ENCODE results near the gene LPP.

The LPP gene

DNA sequence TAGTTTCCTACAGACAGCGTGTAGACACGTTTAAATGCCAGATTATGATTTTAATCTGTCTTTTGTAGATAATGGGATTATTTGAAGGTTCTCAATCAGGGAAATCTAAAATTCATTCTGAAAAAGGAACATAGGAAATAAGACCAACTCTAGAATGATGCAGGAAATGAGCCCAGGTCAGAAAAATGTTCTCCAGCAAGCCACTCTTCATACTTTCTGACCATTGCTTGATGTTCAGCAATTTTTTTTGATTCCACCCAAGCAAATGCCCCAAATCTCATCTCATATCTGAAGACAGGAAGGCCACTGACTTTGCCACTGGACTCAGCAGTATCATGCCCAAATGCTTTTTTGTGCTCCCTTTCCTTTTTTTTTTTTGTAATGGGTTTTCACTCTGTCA is 373.4 kb downstream of the LPP start:
- DNase-seq (ENCODE audit: low read depth): no peak

DNA sequence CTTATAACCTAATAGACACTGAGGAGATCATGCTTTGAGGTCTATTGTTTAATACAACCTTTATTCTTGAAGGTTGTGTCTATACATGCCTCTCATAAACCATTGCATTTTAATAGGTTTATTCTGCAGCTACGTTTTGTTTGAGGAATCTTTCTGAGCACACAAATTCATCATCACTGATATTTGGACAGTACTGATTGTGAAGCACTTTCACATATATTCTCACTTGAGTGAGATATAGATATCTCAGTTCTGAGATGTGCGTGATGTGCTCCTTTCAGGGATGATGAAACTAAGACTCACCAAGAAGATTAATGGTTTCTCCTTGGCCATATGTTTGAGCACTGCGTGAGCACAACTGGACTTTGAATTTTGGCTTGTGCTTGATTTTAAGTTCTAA is 374.4 kb downstream of the LPP start:
- no peak for DNase-seq (ENCODE audit: low read depth)

DNA sequence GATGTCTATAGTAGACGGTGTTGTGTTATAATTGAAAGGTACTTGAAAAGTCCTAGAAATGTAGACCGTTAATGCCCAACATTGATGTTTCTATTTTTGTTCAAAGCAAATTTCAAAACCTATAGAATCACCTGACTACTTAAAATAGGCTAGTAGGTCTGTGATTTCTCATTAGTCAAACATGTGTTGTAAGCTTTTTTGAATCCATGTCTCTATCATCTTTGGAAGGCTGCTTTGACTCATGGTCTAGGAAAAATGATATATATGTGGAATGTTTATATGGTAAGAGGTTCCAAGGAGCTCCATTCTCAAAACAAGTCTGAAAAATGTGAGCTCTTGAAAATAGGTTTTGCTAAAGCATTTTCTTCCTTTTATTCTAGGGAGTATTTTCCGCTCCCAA is 375.3 kb downstream of the LPP start:
- DNase-seq (ENCODE audit: low read depth): no peak

DNA sequence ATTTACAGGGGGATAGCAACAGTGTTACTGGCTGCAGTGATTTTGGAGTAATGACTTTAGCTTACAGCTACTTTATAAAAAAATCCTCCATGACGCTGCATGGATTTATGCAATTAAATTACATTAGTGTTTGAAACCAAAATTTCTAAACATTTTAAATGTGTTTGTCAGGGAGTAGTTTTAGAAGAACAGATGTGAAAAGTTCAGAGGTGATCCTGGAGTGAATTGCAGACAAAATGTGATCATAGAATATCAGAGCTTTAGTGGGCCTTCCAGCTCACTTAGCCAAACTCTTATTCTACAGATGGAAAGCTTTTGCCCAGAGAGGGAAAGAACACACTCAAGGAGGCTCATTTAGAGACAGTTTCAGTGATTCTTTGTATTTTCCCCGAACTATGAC is 376.3 kb downstream of the LPP start:
- no peak for DNase-seq (ENCODE audit: low read depth)

DNA sequence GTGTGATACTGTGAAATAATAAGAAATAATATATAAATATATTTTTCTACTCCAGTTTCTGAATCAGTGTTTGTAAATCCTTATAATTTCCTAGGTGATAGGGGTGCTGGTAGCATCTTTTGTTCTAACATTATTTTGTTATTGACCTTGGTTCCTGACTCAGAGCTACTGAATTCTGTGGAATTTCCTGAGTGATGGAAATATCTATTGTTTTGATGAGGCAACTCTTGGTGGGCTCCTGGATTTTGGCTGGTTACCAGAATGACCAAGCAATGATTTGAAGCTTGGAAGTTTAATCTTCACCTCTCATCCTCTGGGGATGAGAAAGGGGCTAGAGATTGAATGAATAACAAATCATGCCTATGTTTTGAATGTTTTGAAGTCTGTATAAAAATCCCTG is 377.3 kb downstream of the LPP start:
- DNase-seq (ENCODE audit: low read depth): no peak

DNA sequence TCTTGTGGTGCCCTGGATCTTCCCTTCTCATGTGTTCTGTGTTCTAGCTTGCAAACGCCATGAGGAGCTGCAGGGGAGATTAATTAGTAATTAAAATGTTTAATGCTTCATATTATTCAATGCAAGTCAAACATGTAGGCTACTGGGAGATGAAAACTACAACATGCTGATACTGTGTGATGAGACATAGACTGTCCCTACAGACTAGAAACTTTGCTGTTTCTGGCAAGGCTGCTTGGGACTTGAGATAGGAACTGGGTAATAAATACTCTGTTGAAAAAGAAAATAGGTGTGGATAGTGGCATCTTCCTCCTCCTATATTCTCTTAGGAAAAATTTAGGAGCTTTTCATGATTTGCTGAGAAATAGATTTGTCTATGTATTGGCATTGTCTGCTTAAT is 379.2 kb downstream of the LPP start:
- DNase-seq (ENCODE audit: low read depth): no peak

DNA sequence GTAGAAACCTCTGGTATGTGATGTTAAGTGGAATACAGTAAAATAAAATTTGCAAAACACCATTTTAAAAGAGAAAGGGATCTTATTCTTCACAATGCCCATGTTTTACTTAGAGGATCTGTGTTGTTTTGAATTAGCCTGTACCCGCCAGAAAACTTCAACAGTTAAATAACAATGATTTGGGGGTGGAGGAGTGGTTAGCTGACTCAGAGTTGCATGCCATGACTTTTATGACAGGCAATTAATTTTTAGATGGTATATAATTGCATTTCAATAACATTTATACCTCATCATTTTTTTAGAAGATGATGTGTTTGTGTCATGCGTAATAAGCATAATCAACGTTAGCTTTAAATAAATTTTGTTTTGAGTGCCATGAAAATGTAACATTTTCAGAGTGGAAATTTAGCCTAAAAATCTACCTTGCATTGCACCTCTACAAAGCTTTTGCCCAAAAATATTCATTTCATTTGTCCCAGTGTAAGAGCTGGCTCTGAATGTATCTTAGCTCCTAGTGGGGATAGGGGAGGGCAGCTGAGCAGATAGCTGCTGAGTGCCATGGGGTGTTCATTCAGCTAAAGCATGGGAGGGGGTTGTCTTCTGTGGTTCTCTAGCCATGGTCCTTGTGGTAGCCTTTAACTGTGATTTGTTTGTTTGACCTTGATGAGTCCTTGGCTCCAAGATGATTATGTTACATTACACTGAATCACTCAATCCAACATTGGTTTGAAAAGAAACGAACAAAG is 379.8 kb downstream of the LPP start:
- DNase-seq (ENCODE audit: low read depth): no peak

DNA sequence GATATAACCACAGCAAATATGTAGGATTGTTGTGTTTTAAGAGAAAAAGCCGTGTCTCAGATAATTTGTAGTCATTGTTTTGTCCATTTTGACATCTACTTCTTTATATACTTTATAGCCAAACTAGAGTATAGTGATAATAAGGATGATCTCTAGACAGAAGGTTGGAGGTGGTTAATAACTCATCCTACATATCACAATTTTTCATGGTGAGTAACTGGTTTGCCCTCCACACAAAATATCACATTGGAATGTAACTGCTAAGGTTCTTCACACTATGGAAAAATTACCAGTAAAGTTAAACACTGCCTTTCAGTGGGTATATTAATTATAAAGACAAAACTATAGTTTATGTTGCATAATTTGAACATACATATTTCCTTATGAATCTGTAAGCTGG is 380.7 kb downstream of the LPP start:
- DNase-seq (ENCODE audit: low read depth): no peak

DNA sequence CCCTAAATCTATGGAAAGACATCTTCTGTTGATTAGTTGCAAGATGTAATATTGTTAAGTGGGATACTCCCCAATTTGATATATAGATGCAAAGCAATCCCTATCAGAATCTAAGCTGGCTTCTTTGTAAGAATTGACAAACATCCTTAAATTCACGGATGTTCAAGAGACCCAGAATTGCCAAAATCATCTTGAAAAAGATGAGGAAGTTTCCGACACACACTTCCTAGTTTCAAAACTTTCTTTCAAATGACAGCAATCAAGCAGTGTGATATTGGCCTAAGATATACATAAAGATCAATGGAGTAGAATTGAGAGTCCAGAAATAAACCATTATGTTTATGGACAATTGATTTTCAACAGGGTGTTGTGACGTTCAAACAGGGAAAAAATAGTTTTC is 383.6 kb downstream of the LPP start:
- DNase-seq (ENCODE audit: low read depth): no peak

DNA sequence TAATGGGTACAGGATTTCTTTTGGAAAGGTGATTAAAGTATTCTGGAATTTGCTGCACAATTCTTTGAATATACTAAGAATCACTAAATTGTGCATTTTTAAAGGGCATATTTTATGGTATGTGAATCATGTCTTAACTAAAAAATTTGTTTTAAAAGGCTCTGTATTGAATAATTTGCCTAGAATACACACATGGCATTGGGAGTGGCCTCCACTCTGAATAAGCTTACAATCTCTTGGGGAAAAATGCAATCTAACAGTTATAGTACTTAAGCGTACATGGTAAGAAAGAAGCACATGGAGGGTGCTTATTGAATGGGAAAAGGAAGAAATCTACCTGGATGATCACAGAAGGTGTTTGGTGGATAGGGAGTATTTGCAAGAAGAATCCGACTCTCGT is 385.1 kb downstream of the LPP start:
- DNase-seq (ENCODE audit: low read depth): no peak

DNA sequence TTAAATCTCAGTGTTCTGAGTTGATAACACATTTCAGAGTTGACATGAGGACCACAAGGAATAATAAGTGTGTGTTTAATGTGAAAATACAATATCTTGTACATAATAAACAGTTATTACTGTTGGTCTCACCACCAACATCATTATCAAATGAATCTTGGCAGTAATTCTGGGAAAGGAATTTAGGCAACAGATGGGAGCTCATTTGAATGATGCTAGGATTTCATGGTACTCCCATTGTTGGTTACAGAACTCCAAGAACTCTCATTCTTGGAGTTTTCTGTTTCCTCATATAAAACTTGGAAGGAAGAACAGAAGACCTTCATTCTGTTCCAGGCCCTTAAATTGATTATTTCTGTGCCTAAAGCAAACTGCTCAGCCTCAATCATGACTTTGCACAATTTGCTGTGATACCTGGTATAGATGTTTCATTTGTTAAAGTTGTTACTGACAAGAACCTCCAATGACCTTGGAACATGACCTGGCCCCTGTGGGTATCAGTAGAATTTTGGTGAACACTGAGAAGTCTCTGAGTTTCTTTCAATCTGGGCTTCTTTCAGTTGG is 385.8 kb downstream of the LPP start:
- DNase-seq (ENCODE audit: low read depth): no peak

DNA sequence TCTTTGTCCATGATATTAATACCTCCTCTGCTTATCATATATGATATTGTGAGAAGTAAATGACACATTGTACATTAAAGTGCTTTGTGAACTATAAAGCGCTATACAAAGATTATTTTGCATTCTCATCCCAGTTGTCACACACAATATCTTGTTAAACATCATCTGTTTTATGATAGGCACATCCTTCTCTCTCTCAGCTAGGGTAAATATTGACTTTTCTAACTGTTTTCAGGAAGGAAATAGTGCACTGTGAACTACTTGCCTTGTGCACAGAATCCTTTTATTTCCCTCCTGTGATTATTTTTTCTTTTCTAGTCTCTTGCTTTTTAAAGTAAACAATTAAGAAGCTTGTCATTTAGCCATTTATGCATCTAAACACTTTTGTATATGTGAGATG is 388.2 kb downstream of the LPP start:
- no peak for DNase-seq (ENCODE audit: low read depth)

DNA sequence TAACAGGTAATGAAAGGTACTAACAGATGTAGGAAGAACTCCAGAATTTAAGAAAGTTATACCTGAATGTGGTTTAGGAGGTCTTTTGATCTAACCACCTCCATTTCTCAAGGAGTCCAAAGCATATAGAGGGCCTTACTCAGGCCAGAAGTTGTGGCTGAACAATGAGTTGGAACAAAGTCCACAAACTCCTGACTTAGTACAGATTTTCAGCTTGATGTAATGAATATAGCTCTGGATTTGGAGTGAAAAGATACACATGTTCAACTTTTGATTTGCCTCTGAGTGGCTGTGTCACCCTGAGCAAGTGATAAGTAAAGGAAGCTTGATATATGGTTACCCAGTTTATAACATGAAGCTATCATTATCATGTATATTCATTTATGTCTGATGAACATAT is 390.1 kb downstream of the LPP start:
- DNase-seq (ENCODE audit: low read depth): no peak

DNA sequence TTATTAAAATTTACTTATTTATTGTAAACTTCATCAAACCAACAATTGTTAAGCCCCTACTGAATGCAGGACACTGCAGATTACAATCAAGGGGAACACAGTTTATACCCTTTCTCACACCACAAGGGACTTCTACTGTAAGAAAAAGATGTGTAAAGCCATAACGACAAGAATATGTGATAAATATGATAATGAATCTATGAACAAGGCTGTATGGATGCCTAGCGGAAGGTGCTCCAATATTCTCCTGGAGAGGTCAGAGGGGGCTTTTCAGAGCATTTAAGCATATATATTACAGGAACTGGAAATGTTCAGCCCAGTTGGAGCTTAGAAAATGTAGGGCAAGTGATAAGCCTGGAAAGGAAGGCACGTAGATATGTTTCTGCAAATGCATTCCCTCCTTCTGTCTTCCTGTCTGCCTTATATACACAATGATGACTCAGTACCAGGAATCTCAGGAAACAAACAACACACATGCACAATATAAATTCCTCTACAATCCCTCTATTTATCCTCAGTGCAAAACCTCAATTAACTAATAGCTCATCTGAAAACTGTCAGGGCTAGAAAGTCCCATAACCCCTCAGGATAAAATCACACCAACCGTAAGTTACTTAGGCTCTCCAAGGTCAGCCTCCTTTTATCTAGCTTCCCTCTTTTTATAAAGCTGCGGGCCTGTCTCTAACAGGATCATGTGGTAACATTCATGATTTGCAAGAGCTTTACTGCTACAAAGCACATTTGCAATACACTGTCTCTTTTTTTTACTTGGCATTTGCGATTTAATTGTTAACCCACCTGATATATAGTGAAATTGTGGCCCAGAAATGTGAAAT is 393.1 kb downstream of the LPP start:
- no peak for DNase-seq (ENCODE audit: low read depth)

DNA sequence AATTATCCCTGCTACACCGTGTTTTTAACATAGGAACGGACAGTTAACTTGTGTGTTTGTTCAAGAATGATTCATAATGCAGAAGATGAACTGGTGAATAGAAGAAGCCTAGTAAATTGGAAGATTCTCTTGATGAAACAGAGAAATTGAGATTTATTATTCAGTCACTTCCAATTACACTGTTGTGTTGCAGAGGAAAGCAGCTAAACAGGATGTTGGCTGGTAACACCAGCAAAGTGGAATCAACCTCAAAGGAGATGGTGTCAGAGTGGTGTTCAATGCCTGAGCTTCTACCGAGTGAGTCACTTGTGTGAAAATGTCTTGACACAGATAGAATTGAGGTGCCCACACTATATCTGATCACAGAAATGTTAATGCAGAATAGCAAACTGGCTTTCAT is 399.6 kb downstream of the LPP start:
- no peak for DNase-seq (ENCODE audit: low read depth)

DNA sequence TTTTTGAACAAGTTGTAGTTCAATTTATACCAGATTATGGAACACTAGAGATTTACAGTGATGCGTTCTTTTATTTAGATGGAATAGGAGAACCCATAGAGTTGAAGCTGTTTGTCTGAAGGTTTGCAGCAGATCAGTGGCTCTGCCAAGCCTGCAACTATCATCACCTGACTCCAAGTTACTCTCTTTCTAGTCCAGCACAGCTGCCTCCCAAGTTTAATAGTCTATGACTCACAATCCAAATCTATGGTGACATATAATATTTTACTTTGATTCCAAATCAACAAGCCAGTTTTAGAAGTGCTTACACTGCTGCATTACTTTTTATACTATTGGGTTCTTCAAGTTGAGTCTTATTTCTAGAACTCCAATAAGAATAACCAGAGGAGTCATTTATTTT is 400.4 kb downstream of the LPP start:
- no peak for DNase-seq (ENCODE audit: low read depth)

DNA sequence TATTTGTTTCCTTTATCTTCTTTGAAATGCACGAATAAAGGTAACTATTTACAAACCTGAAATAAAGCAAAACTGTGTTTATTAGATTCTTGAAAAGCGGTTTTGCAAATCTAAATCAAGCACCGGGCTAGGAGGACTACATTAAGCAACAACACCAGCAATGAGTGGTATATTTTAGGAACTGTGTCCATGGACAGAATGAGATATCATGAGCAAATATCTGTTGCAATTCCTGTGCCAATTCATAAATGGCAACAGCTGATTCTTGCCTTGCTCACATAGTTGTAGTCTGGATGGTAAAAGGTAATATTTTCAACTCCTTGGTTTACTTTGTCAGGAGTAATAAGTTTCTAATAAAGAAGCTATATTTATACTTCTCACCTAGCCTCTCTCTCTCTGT is 403.3 kb downstream of the LPP start:
- DNase-seq (ENCODE audit: low read depth): no peak

DNA sequence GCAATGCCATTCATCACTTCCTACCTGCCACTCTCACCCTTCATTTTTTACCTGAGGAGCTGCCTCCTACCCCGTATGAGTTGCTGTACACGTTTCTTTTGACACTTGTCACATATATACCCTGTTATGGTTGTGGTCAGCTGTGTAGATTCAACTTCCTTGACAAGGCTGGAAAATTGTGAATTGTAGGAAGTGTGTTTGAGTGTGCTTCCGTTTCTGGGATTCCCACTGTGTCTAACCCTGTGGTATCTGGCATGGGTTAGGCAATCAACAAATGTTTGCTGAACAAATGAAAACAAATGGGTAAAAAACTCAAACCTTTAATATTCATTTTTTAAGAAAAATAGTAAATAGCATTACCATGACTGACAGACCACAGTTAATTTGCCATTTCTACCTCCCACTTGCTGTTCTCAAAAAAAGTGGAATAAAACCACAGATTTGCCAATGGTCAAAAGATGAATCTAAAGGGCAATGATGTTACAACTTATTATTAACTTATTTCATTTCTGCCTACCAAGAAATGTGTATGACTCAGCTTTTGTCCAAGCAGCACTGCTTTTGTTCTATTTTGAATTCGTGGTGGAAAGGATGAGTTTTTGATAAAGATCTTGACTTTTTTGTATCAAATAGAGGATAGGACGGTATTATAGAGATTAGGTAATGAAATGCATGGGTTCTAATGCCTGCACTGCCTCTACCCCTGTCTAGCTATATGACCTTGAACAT is 404.6 kb downstream of the LPP start:
- no peak for DNase-seq (ENCODE audit: low read depth)

DNA sequence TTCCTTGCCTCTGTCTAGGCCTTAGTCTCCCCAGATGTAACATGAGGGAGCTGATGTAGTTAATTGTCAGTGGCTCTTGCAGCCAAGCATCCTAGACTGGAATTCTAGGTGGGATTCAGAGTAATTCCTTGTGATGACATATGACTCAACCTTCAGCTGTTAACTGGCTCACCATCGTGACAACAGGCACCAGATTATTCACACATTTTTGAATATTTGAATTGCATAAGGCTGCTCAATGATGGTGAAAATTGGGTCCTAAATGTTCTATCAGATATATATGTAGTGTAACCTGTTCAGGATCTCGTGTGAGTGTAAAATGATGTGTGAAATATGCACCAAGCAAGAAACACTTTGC is 405.1 kb downstream of the LPP start:
- no peak for DNase-seq (ENCODE audit: low read depth)

DNA sequence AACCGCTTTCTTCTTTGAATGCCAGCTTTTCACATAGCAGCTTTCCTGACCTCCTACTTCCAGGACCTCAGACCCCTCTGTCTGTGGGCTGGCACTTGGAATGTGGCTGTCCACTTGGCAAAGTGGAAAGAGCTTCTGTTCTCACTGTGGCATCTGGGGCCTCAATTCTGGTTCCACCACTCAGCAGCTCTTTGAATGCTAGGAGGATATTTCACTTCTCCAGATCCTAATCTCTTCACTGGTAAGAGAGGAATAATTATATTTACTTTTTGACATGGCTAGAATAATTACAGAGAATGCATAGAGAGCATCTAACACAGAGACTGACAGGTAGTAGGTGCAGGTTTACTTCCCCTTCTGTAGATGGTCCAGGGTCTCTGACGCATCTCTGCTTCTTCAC is 405.9 kb downstream of the LPP start:
- DNase-seq (ENCODE audit: low read depth): no peak

DNA sequence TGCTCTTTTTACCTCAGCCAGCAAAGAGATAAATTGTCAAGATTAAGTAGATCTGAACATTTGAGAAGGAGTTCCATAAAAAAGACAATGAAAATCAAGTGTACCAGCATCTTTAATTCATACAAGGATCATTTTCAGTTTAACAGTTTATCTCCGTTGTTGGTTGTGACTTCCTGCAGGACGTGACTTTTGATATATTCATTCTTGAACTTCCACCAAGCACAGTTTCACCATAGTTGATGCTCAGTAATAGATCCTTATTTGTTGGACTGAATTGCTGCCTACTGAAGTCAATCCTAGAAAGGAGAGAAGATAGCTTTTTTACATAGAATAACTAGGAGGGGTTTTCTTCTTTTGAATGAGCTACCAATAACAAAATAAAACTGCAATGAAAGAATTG is 408.2 kb downstream of the LPP start:
- no peak for DNase-seq (ENCODE audit: low read depth)

DNA sequence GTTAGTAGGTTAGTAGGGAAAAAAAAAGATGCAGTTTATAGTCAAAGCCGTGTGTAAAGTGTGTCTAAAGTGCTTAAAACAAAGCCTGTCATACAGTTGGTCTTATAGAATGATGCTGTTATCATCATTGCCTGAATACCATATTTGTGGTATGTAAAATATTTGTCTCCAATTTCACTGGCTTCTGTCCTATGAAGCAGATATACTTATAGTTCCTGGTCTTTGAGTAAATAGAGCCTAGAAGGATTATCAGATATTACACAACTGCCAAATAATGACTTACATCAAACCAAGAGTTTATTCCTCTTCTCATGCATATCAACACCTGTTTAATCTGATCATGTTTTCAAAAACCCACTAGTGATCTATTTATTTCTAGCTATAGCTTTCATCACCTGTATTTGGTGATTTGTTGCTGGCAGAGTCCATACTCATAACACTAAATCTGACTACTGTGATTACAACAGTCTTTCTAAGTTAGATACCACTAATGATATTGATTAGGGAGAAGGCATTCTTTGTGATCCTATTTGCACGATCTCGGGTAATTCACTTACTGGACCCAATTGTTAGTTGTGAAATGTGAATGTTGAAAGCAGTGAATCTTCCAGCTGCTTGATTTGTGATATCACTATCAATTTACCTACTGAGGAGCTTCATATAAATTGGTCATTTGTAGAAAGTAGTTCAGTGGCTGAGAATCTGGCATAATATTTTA is 413.7 kb downstream of the LPP start:
- DNase-seq (ENCODE audit: low read depth): no peak

Data from stimulated activated CD8-positive, alpha-beta memory T cell treated with anti-CD3 and anti-CD28 coated beads, Interleukin-7, amount 100 ng/mL, for 24 hours (primary cell).